ENCODE data around the gene GPBP1L1.

GRCh38 chr1:45686288-45687013 is at the start of gene GPBP1L1:
- TF ChIP-seq, protein P1, sequence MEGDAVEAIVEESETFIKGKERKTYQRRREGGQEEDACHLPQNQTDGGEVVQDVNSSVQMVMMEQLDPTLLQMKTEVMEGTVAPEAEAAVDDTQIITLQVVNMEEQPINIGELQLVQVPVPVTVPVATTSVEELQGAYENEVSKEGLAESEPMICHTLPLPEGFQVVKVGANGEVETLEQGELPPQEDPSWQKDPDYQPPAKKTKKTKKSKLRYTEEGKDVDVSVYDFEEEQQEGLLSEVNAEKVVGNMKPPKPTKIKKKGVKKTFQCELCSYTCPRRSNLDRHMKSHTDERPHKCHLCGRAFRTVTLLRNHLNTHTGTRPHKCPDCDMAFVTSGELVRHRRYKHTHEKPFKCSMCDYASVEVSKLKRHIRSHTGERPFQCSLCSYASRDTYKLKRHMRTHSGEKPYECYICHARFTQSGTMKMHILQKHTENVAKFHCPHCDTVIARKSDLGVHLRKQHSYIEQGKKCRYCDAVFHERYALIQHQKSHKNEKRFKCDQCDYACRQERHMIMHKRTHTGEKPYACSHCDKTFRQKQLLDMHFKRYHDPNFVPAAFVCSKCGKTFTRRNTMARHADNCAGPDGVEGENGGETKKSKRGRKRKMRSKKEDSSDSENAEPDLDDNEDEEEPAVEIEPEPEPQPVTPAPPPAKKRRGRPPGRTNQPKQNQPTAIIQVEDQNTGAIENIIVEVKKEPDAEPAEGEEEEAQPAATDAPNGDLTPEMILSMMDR (IDR thresholded peaks at IDR 0.05; ENCODE audit: low read depth, low read length, poor library complexity, severe bottlenecking) = no peak
- no peak for TF ChIP-seq EZH2phosphoT487 (IDR thresholded peaks at IDR 0.05; ENCODE audit: borderline replicate concordance, low read length)

Data from DOHH2 (cell line).